Caki2 (cell line): ENCODE results near the gene STK24. TPM values are rescaled to one million over a fixed set of nuclear protein-coding genes. Genes with fewer than 3 reads are reported as not detected.

ENCODE experiments used
- DNase-seq: peaks from one replicate; pipeline ENCODE4 v3.0.0-alpha.2; 2015; ENCODE audit warnings: low read depth
- in situ Hi-C: cut with HindIII; loops from 2 replicates; pipeline ENCODE4 v1.10.0; 2016; ENCODE audit warnings: low sequenced_read_pairs, low pct_unique_long_range_greater_than_20kb, mixed read lengths
- total RNA-seq: library from RNA; depleted of rRNA; stranded (reverse); fragments of >200 nt; shearing (Covaris generic); gene quantifications from 2 replicates; pipeline ENCODE4 v1.2.3, GENCODE V29; 2014; ENCODE audit warnings: low replicate concordance

STK24 gene
- total RNA-seq, 1 experiment from 2014 or later, result 94.3 TPM

GRCh38 chr13:98473788-98474144 is 103.1 kb downstream of the STK24 start:
- in situ Hi-C loops, result no loop called here
- no peak for DNase-seq

- in situ Hi-C loops, result no loop called here
- DNase-seq, result no peak
Measured at GRCh38 chr13:98473135-98473787, 103.6 kb downstream of the STK24 start.

- in situ Hi-C loops, result no loop called here
- DNase-seq, result no peak
Measured at GRCh38 chr13:98471934-98472333, 105.0 kb downstream of the STK24 start.

- in situ Hi-C loops, result no loop called here
- no peak for DNase-seq
Measured at GRCh38 chr13:98470920-98471319, 106.0 kb downstream of the STK24 start.

- in situ Hi-C loops, result no loop called here
- DNase-seq, result no peak
Measured at GRCh38 chr13:98468929-98469328, 108.0 kb downstream of the STK24 start.

GRCh38 chr13:98468361-98468760 is 108.5 kb downstream of the STK24 start:
- no peak for DNase-seq
- in situ Hi-C loops, result no loop called here

GRCh38 chr13:98467263-98467985 is 109.5 kb downstream of the STK24 start:
- in situ Hi-C loops, result no loop called here
- no peak for DNase-seq

- DNase-seq, result no peak
- in situ Hi-C loops, result no loop called here
Measured at GRCh38 chr13:98466634-98467236, 110.2 kb downstream of the STK24 start.

- in situ Hi-C loops, result no loop called here
Measured at GRCh38 chr13:98462946-98463345, 114.0 kb downstream of the STK24 start.

GRCh38 chr13:98462241-98462882 is 114.5 kb downstream of the STK24 start:
- in situ Hi-C loops, result no loop called here
- no peak for DNase-seq

More at GRCh38 chr13:98462946-98463345, 114.0 kb downstream of the STK24 start:
- no peak for DNase-seq

- in situ Hi-C loops, result no loop called here
- no peak for DNase-seq
Measured at GRCh38 chr13:98461486-98462240, 115.2 kb downstream of the STK24 start.

GRCh38 chr13:98460516-98460915 is 116.4 kb downstream of the STK24 start:
- in situ Hi-C loops, result no loop called here

GRCh38 chr13:98459721-98460370 is 117.1 kb downstream of the STK24 start:
- in situ Hi-C loops, result no loop called here
- DNase-seq, result no peak

More at GRCh38 chr13:98460516-98460915, 116.4 kb downstream of the STK24 start:
- no peak for DNase-seq

- DNase-seq, result no peak
- in situ Hi-C loops, result no loop called here
Measured at GRCh38 chr13:98459171-98459681, 117.7 kb downstream of the STK24 start.

- DNase-seq, result no peak
- in situ Hi-C loops, result no loop called here
Measured at GRCh38 chr13:98458431-98458830, 118.5 kb downstream of the STK24 start.

GRCh38 chr13:98457053-98457452 is 119.9 kb downstream of the STK24 start:
- in situ Hi-C loops, result no loop called here
- DNase-seq, result no peak

GRCh38 chr13:98456413-98456845 is 120.5 kb downstream of the STK24 start:
- in situ Hi-C loops, result no loop called here

More at GRCh38 chr13:98456413-98456845, 120.5 kb downstream of the STK24 start:
- DNase-seq, result no peak
